Immature natural killer cell (primary cell): ENCODE measurements around the gene RUBCNL. TPM values are rescaled to one million over a fixed set of nuclear protein-coding genes. Genes with fewer than 3 reads are reported as not detected.

Experiments used
- DNase-seq, 3 donors: peaks; one replicate each; pipeline ENCODE4 v3.0.0; 2022; ENCODE audit warnings: mixed read lengths in 1 of 3
- H3K27ac Mint-ChIP-seq, 6 donors: one replicate each; pipeline ENCODE4 v1.8.0; 2020; ENCODE audit warnings: mixed read lengths in 6 of 6, mild to moderate bottlenecking in 5 of 6, inconsistent platforms in 4 of 6, moderate library complexity in 3 of 6
- H3K27me3 Mint-ChIP-seq, 3 donors: one replicate each; pipeline ENCODE4 v1.8.0; 2020 to 2021; ENCODE audit warnings: low read depth in 3 of 3, mild to moderate bottlenecking in 3 of 3, mixed read lengths in 3 of 3, moderate library complexity in 3 of 3, inconsistent platforms in 1 of 3
- H3K36me3 Mint-ChIP-seq, 3 donors: one replicate each; pipeline ENCODE4 v1.8.0; 2020; ENCODE audit warnings: mixed read lengths in 3 of 3, inconsistent platforms in 2 of 3, mild to moderate bottlenecking in 2 of 3
- H3K4me1 Mint-ChIP-seq, 2 donors: one replicate each; pipeline ENCODE4 v1.8.0; 2020; ENCODE audit warnings: inconsistent platforms in 2 of 2, mild to moderate bottlenecking in 2 of 2, mixed read lengths in 2 of 2, moderate library complexity in 1 of 2
- H3K4me3 Mint-ChIP-seq, 5 donors: one replicate each; pipeline ENCODE4 v1.8.0; 2020; ENCODE audit warnings: mild to moderate bottlenecking in 5 of 5, mixed read lengths in 5 of 5, inconsistent platforms in 3 of 5, moderate library complexity in 3 of 5
- H3K9me3 Mint-ChIP-seq, 6 donors: one replicate each; pipeline ENCODE4 v1.8.0; 2020; ENCODE audit warnings: mild to moderate bottlenecking in 6 of 6, mixed read lengths in 6 of 6, inconsistent platforms in 4 of 6, moderate library complexity in 3 of 6
- polyA plus RNA-seq, 3 donors: library from polyadenylated mRNA; unstranded; fragments of 300-500 nt; fragmentation: Illumina TruSeq; gene quantifications; one replicate each; pipeline ENCODE4 v1.2.3, GENCODE V29; 2021

RUBCNL gene
- polyA plus RNA-seq, 3 donors from 2014 or later = 0.57 TPM; not detected in 2

DNA sequence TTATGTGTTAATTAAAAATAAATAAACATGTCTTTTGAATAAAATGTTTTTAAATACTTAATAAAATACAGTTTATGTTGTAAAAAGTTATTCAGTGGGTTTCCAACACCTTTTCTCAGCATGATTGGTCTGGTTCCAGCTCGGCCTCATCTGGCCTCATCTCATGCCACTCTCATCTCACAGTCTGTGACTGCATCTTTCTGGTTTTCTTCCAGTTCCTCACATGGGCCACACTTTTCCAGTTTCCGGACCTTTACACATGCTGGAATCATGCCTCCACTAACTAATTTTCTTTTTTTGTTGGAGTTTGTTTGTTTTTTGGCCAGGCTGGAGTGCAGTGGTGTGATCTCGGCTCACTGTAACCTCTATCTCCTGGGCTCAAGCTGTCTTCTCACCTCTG is 82.5 kb downstream of the RUBCNL start:
- Mint-ChIP-seq H3K9me3 (peaks cover 0 to 2% (median 0%) of the 10 kb centered on the region in 6 donors), H3K4me1 (peaks cover 23 to 26% of the 10 kb centered on the region in 2 donors), H3K36me3 (peaks cover 0 to 3% (median 0%) of the 10 kb centered on the region in 3 donors), H3K27me3 (peaks cover 2 to 8% (median 5%) of the 10 kb centered on the region in 3 donors), H3K27ac (peak overlapping the region; percentile 79 to 91 (median 86)), H3K4me3 (peak overlapping the region; percentile 40 to 80 (median 65))
- no peak for DNase-seq

DNA sequence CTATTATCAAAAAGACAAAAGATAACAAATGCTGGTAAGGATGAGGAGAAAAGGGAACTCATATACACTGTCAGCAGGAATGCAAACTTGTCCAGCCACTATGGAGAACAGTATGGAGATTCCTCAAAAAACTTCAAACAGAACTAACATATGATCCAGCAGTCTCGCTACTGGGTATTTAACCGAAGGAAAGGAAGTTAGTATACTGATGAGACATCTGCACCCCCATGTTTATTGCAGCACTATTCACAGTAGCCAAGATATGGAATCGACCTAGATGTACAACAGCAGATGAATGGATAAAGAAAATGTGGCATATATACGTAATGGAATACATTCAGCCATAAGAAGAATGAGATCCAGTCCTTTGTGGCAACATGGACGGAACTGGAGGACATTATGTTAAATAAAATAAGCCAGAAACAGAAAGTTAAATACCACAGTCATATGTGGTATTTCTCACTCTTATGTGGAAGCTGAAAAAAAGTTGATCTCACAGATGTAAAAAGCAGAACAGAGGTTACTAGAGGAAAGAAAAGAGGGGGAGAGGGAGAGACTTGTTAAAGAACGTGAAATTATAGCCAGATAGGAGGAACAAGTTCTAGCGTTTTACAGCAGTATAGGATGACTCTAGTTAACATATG is 83.2 kb downstream of the RUBCNL start:
- H3K9me3 Mint-ChIP-seq = peaks cover 0 to 2% (median 0%) of the 10 kb centered on the region in 6 donors
- peak overlapping the region; percentile 81 to 88 (median 82) for H3K27ac Mint-ChIP-seq
- peaks cover 2 to 6% (median 5%) of the 10 kb centered on the region in 3 donors for H3K27me3 Mint-ChIP-seq
- peaks cover 28 to 30% of the 10 kb centered on the region in 2 donors for H3K4me1 Mint-ChIP-seq
- H3K4me3 Mint-ChIP-seq = peak overlapping the region; percentile 48 to 80 (median 76)
- peaks cover 0 to 3% (median 0%) of the 10 kb centered on the region in 3 donors for H3K36me3 Mint-ChIP-seq
- DNase-seq = peak; percentile 67 to 72 (median 68)

DNA sequence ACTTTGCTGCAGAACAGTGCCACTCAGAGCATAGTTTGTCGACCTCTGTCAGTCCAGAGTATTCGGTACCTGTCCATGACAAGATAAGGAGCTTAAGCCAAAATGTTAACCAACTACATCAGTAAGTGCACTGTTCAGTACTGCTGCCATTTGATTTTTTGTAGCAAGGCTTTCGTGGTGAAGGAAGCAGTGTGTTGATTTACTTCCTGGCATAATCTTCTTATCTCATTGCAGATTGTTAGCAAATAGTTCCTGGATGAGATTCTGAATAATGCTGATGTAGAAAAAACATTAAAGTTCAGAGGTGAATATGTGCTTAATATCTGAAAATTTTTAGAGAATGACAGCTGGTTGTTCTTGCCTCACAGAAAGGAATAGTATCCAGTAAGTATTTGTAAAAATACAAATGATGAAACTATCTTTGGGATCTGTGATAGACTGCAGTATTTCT is 89.7 kb downstream of the RUBCNL start:
- H3K9me3 Mint-ChIP-seq = peaks cover 0 to 2% (median 0%) of the 10 kb centered on the region in 6 donors
- H3K4me1 Mint-ChIP-seq = peaks cover 49 to 50% of the 10 kb centered on the region in 2 donors
- peak overlapping the region in 4 of 5 donors; percentile 6 to 86 (median 52) for H3K4me3 Mint-ChIP-seq
- DNase-seq = no peak
- peaks cover 0 to 3% (median 0%) of the 10 kb centered on the region in 3 donors for H3K36me3 Mint-ChIP-seq
- H3K27me3 Mint-ChIP-seq = peaks cover 8 to 17% (median 13%) of the 10 kb centered on the region in 3 donors
- peak overlapping the region; percentile 29 to 99 (median 96) for H3K27ac Mint-ChIP-seq

DNA sequence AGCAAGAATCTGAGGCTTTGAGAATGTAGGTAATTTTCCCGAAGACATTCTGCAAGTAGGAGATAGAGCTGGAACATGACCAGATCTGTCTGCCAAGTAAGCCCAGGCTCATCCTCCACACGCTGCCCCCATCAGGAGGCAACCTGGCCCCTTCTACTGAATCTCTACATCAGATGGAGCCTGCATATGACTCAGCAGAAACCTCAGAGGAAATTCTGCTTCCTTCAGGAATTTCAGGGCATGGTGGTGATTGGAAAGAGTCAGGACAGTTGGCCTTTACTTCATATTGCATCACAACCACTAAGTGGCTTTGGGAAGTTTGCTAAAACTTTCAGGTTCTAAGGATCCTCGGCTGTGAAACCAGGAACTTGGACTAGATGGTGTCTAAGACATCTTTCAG is 90.1 kb downstream of the RUBCNL start:
- Mint-ChIP-seq H3K4me1 (peaks cover 49 to 50% of the 10 kb centered on the region in 2 donors), H3K9me3 (peaks cover 0 to 2% (median 0%) of the 10 kb centered on the region in 6 donors), H3K27ac (peak overlapping the region; percentile 90 to 99 (median 96))

DNA sequence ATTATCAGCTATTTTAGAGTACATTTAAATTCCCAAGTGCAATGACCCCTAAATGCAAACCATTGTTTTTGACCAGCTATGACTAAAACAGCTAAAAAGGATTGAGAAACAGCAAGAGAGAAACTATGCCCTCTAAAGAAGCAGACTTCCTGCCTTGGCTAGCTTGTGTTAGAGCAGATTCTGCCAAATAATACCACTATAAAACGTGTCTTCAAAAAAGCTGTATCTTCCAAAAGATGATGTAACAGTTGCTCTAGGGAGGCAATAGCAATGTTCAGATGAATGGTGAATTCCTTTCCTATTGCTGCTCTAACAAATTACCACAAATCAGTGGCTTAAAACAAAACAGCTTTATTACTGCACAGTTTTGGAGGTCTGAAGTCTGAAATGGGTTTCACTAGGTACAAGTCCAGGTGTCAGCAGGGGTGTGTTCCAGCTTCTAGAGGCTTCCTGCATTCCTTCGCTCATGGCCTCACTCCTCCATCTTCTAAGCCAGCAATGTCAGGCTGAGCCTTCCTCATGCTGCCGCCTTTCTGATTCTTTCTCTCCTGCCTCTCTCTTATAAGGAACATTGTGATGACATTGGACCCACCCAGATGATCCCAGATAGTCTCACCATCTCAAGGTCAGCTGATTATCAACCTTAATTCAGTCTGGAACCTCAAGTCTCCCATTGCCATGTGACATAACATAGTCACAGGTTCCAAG is 90.8 kb downstream of the RUBCNL start:
- H3K9me3 Mint-ChIP-seq = peaks cover 0 to 2% (median 0%) of the 10 kb centered on the region in 6 donors
- DNase-seq = no peak
- H3K4me1 Mint-ChIP-seq = peaks cover 49 to 50% of the 10 kb centered on the region in 2 donors

More for the DNA sequence above, 90.1 kb downstream of the RUBCNL start:
- no peak for DNase-seq
- peaks cover 8 to 16% (median 13%) of the 10 kb centered on the region in 3 donors for H3K27me3 Mint-ChIP-seq
- H3K36me3 Mint-ChIP-seq = peaks cover 0 to 3% (median 0%) of the 10 kb centered on the region in 3 donors
- peak overlapping the region in 4 of 5 donors; percentile 64 to 86 (median 76) for H3K4me3 Mint-ChIP-seq

DNA sequence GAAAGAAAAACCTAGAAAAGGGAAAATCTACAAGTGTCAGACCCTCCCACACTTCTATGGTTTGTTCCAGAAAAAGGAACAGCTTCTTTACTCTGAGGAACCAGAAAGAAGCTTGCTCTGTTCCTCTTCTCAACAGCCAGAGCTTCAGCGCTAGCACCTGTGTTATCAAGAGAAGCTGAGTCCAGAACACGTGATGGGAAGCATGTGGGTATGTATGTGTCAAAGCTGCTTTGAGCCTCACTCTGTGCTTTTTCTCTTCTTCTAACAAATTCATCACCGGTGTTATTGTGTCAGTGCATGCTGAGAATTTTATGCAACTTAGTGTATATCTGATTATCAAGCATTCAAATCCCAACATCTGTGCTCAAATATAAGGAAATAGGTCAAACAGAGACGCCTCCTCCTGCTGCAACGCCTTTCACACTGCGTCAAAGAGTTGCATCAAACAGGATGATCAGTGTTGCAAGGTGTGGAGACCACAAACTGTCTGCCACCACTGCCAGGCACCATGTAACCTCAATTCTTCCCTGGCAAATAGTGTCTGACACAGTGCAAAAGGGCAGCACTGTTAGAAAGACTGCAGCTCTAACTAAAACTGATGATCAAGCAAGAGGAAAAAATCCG is 91.4 kb downstream of the RUBCNL start:
- peaks cover 0 to 3% (median 0%) of the 10 kb centered on the region in 3 donors for H3K36me3 Mint-ChIP-seq
- H3K9me3 Mint-ChIP-seq = peaks cover 0 to 2% (median 0%) of the 10 kb centered on the region in 6 donors
- H3K27ac Mint-ChIP-seq = peak overlapping the region; percentile 90 to 99 (median 96)
- peak overlapping the region; percentile 64 to 86 (median 77) for H3K4me3 Mint-ChIP-seq
- peak; percentile 89 to 92 (median 91) for DNase-seq
- H3K27me3 Mint-ChIP-seq = peaks cover 8 to 16% (median 13%) of the 10 kb centered on the region in 3 donors
- peaks cover 49 to 50% of the 10 kb centered on the region in 2 donors for H3K4me1 Mint-ChIP-seq

More for the DNA sequence above, 90.8 kb downstream of the RUBCNL start:
- Mint-ChIP-seq H3K27me3 (peaks cover 8 to 16% (median 13%) of the 10 kb centered on the region in 3 donors), H3K36me3 (peaks cover 0 to 3% (median 0%) of the 10 kb centered on the region in 3 donors), H3K4me3 (peak overlapping the region; percentile 64 to 86 (median 77)), H3K27ac (peak overlapping the region; percentile 90 to 99 (median 96))

DNA sequence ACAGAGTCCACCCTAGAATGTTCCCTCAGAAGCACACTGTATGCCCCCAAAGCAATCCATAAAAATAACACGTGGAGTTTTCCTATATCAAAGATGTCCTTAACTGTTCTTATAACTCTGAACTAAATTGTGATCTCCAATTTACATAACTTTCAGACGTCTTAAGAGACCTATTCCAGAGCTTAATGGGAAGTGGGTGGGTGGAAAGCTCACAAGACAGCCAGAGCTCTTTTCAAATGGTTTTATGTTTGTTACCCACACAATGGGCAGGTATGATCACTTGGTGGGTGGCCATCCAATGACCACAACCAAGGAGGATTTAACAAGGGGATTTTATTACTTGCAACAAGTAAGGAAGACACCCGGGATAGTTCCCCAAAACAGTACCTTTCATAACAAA is 93.6 kb downstream of the RUBCNL start:
- Mint-ChIP-seq H3K27ac (peak overlapping the region in 5 of 6 donors; percentile 47 to 90 (median 65)), H3K27me3 (peaks cover 10 to 17% (median 13%) of the 10 kb centered on the region in 3 donors), H3K4me3 (peak overlapping the region in 1 of 5 donors; percentile 38), H3K9me3 (no peaks in the 10 kb centered on the region), H3K36me3 (no peaks in the 10 kb centered on the region), H3K4me1 (peaks cover 45 to 49% of the 10 kb centered on the region in 2 donors)
- DNase-seq = no peak

Other genes starting within 250 kb of the RUBCNL start
- 1,000 to 10,000 TPM; 1,594 to 2,414 (median 2,262) TPM for gene LCP1, start 205.1 kb downstream of the RUBCNL start, polyA plus RNA-seq
- 1 to 10 TPM in 1 of 3 donors, under 1 TPM in 2; 0.10 to 1.1 (median 0.12) TPM for gene LRRC63, start 175.3 kb downstream of the RUBCNL start, polyA plus RNA-seq
- gene LRCH1, start 165.9 kb upstream of the RUBCNL start, polyA plus RNA-seq = 1 to 10 TPM; 3.0 to 6.6 (median 5.5) TPM